HAP-1 (cell line): ENCODE measurements around the gene PYDC1.
"Not testable (repeated sequence)": the region's sequence is repeated elsewhere in the genome, so short reads cannot be mapped to it uniquely, and the experiment has no call there.

Experiments
- DNase-seq, 2 experiments: peaks; one replicate each; pipeline ENCODE4 v3.0.0-alpha.2; 2016 to 2020; ENCODE audit warnings: low spot score in 2 of 2
- H3K27me3 ChIP-seq: fragments of 250-450 bp; sonication (Bioruptor Pico); 2 replicates; pipeline ENCODE4 v1.5.1; 2020; ENCODE audit warnings: low read depth, mild to moderate bottlenecking, moderate library complexity
- H3K36me3 ChIP-seq: fragments of 250-450 bp; sonication (Bioruptor Pico); replicated peaks from 2 replicates; pipeline ENCODE4 v1.5.1; 2020; ENCODE audit warnings: mild to moderate bottlenecking
- H3K4me1 ChIP-seq: fragments of 250-450 bp; sonication (Bioruptor Pico); 2 replicates; pipeline ENCODE4 v1.5.1; 2020; ENCODE audit warnings: mild to moderate bottlenecking
- H3K4me3 ChIP-seq: fragments of 250-450 bp; sonication (Bioruptor Pico); 2 replicates; pipeline ENCODE4 v1.5.1; 2020; ENCODE audit warnings: mild to moderate bottlenecking, moderate library complexity
- H3K9me3 ChIP-seq: fragments of 250-450 bp; sonication (Bioruptor Pico); 2 replicates; pipeline ENCODE4 v1.5.1; 2020; ENCODE audit warnings: mild to moderate bottlenecking, moderate library complexity
- in situ Hi-C: fragments of 300-500 bp; cut with MboI; formaldehyde crosslinking; loops from 3 replicates; pipeline ENCODE4 v1.14.3; 2020; ENCODE audit warnings: low sequenced_read_pairs, inconsistent platforms, mixed read lengths

PYDC1 gene

GRCh38 chr16:31198207-31198882 is 18.6 kb downstream of the PYDC1 start:
- H3K9me3 ChIP-seq, result no peaks in the 10 kb centered on the region
- H3K4me3 ChIP-seq, result no peak overlapping the region
- no peaks in the 10 kb centered on the region; the same call in 1 of the 2 replicates for H3K4me1 ChIP-seq
- peaks cover 53% of the 10 kb centered on the region for H3K36me3 ChIP-seq
- H3K27me3 ChIP-seq, result peaks cover 10% of the 10 kb centered on the region; the same call in 1 of the 2 replicates
- in situ Hi-C loops, result no loop called here
- DNase-seq, result no peak

- H3K36me3 ChIP-seq, result peaks cover 71% of the 10 kb centered on the region
- no peak overlapping the region for H3K4me3 ChIP-seq
- H3K9me3 ChIP-seq, result no peaks in the 10 kb centered on the region
- DNase-seq, result no peak
- no peaks in the 10 kb centered on the region for H3K4me1 ChIP-seq
- H3K27me3 ChIP-seq, result no peaks in the 10 kb centered on the region
- in situ Hi-C loops, result no loop called here
Observed at GRCh38 chr16:31196324-31197088, 20.4 kb downstream of the PYDC1 start.

DNA sequence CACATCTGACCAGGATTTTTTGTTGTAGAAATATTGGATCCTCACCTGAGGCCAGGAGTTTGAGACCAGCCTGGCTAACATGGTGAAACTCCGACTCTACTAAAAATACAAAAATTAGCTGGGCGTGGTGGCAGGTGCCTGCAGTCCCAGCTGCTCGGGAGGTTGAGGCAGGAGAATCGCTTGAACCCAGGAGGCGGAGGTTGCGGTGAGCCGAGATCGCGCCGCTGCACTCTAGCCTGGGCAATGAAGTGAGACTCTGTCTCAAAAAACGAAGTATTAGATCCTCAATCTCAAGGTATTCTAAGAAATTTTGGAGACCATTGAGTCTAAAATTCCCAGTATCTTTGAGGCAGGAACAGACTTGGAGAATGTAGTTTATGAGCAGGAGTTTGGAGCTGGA is 21.1 kb downstream of the PYDC1 start:
- H3K36me3 ChIP-seq, result peaks cover 78% of the 10 kb centered on the region
- in situ Hi-C loops, DNase-seq, H3K4me3 ChIP-seq, H3K9me3 ChIP-seq, H3K27me3 ChIP-seq, H3K4me1 ChIP-seq: not testable (repeated sequence)

DNA sequence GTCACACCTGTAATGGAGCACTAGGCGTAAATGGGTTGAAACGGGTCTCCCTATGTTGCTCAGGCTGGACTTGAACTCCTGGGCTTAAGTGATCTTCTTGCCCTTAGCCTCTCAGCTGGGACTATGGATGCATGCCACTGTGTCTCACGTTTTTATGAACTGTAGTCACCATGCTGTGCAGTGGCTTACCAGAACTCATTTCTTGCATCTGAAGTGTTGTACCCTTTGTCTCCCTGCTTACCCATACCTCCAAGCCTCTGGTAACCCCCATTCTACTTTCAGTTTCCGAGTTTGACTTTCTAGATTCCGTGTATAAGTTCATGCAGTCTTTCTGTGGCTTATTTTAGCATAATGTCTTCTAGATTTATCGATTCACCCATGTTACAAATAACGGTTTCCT is 22.0 kb downstream of the PYDC1 start:
- H3K9me3 ChIP-seq, result no peaks in the 10 kb centered on the region
- no peaks in the 10 kb centered on the region for H3K4me1 ChIP-seq
- in situ Hi-C loops, result no loop called here
- H3K36me3 ChIP-seq, result peaks cover 86% of the 10 kb centered on the region
- no peak overlapping the region for H3K4me3 ChIP-seq
- no peak for DNase-seq
- no peaks in the 10 kb centered on the region for H3K27me3 ChIP-seq

DNA sequence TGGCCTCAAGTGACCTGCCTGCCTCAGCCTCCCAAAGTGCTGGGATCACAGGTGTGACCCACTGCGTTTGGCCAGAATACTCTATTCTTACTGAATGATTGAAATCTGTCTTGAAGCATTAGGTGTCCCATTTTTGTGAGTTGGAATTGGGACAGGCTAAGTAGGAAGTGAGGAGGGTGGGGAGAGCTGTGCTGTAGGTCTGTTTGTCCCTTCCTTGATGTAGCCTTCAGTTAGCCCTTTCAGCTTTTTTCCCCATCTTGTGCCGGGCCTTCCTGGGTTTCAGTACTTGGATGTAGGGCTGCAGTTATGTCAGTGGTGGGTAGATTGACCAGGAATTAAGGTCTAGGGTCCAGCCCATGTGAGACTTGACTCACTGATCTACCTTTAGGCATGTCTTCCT is 23.1 kb downstream of the PYDC1 start:
- Histone ChIP-seq H3K36me3 (peaks cover 86% of the 10 kb centered on the region), H3K27me3 (no peaks in the 10 kb centered on the region), H3K9me3 (no peaks in the 10 kb centered on the region), H3K4me3 (no peak overlapping the region), H3K4me1 (no peaks in the 10 kb centered on the region)
- no peak for DNase-seq
- in situ Hi-C loops, result no loop called here

GRCh38 chr16:31192856-31193642 is 23.9 kb downstream of the PYDC1 start:
- Histone ChIP-seq H3K36me3 (peaks cover 91% of the 10 kb centered on the region), H3K27me3 (no peaks in the 10 kb centered on the region), H3K4me1 (no peaks in the 10 kb centered on the region), H3K9me3 (no peaks in the 10 kb centered on the region), H3K4me3 (no peak overlapping the region)
- in situ Hi-C loops, result no loop called here
- no peak for DNase-seq

DNA sequence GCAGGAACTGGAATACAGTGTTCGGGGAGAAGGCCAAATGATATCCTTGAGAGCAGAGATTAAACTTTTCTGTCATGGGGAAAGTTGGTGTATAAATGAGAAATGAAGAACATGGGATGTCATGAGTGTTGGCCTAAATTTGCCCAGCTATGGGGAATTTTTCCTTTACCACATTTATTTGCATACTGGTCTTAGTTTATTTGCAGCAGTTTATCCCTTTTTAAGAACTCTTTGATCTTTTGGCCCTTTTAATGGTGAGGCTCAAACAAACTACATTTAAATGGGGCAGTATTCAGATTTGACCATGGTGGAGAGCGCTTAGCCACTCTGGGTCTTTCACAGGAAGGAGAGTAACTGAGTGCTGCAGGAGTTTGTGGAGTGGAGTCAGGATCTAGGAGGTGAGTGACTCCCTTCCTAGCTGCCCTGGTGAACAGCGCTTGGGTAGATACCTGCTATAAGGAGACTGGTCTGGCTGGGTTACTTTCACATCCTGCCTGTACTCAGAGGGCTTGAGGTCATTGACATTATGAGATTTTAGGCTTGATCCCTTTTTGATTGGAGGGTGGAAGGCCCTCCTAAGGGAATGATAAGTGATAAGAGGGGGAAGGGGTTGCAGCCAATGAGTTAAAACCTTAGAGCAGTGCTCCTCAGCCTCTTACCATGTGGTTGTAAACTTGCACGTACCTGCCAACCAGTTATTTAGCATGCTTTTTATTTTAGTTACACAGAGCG is 25.1 kb downstream of the PYDC1 start:
- no peaks in the 10 kb centered on the region for H3K4me1 ChIP-seq
- in situ Hi-C loops, result no loop called here
- H3K4me3 ChIP-seq, result no peak overlapping the region
- peaks cover 99% of the 10 kb centered on the region for H3K36me3 ChIP-seq
- no peak for DNase-seq
- H3K9me3 ChIP-seq, result no peaks in the 10 kb centered on the region
- H3K27me3 ChIP-seq, result no peaks in the 10 kb centered on the region

GRCh38 chr16:31190818-31191444 is 26.0 kb downstream of the PYDC1 start:
- Histone ChIP-seq H3K4me3 (no peak overlapping the region), H3K9me3 (no peaks in the 10 kb centered on the region), H3K4me1 (no peaks in the 10 kb centered on the region), H3K27me3 (no peaks in the 10 kb centered on the region), H3K36me3 (peaks cover 100% of the 10 kb centered on the region)
- in situ Hi-C loops, result no loop called here
- DNase-seq, result no peak

GRCh38 chr16:31190061-31190460 is 26.9 kb downstream of the PYDC1 start:
- no peaks in the 10 kb centered on the region for H3K4me1 ChIP-seq
- no peak for DNase-seq
- peaks cover 100% of the 10 kb centered on the region for H3K36me3 ChIP-seq
- H3K9me3 ChIP-seq, result no peaks in the 10 kb centered on the region
- H3K27me3 ChIP-seq, result no peaks in the 10 kb centered on the region
- no peak overlapping the region for H3K4me3 ChIP-seq
- in situ Hi-C loops, result no loop called here

DNA sequence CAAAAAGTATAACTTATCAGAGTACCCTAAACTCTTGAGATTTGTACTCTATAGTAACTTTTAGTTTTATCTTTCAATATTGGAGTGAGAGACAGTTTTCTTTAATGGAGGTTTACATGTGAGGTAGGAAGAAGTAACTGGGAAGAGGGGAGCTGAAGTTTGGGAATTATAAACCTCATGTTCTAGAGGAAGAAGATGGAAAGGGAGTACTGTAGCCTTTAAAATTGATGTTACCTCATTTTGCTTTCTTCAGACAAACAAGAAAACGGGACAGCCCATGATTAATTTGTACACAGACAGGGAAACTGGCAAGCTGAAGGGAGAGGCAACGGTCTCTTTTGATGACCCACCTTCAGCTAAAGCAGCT is 27.5 kb downstream of the PYDC1 start:
- no peak overlapping the region for H3K4me3 ChIP-seq
- H3K9me3 ChIP-seq, result no peaks in the 10 kb centered on the region
- in situ Hi-C loops, result no loop called here
- DNase-seq, result peak in 1 of 2 experiments; percentile 1
- peaks cover 99% of the 10 kb centered on the region for H3K36me3 ChIP-seq
- no peaks in the 10 kb centered on the region for H3K4me1 ChIP-seq
- H3K27me3 ChIP-seq, result no peaks in the 10 kb centered on the region

DNA sequence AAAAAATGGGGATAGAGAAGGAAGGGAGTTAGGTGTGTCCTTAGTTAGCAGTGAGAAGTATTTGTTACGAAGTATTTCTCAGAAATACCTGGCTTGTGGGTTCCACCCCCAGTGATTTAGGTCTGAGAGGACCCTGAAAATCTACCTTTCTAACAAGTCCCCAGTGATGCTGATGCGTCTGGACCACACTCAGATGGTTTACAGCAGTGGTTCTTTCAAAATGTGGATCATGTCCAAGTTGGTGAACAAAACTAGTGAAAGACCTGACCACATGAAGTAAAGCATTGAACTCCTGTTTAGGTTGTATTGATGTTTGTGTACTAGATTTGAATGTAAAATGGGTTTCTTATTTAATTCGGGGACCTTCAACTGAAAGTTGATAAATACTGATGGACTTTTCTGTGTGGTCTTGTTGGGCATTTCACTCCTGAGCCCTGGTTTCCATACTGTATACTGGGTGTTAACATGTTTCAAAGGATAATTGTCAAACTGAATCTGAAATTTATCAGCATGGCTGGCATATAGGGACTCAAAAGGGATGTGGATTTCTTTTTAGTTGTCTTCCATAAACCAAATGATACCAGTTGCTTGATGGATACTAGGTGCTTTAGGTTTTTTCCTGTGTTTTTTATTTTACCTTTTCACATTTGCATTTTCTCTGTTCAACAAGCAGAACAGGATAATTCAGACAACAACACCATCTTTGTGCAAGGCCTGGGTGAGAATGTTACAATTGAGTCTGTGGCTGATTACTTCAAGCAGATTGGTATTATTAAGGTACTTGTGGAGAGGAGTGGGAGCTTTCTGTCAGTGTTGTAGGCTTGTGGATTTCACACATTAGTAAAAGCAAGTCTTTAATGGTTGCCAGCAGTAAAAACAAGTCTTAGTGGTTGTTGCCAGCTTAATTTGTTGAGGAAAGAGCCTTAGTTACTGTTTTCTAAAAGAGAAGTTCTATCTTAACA is 28.2 kb downstream of the PYDC1 start:
- no peaks in the 10 kb centered on the region for H3K27me3 ChIP-seq
- H3K4me3 ChIP-seq, result no peak overlapping the region
- in situ Hi-C loops, result no loop called here
- peaks cover 99% of the 10 kb centered on the region for H3K36me3 ChIP-seq
- peak in 1 of 2 experiments; percentile 2 for DNase-seq
- no peaks in the 10 kb centered on the region for H3K9me3 ChIP-seq
- no peaks in the 10 kb centered on the region for H3K4me1 ChIP-seq

DNA sequence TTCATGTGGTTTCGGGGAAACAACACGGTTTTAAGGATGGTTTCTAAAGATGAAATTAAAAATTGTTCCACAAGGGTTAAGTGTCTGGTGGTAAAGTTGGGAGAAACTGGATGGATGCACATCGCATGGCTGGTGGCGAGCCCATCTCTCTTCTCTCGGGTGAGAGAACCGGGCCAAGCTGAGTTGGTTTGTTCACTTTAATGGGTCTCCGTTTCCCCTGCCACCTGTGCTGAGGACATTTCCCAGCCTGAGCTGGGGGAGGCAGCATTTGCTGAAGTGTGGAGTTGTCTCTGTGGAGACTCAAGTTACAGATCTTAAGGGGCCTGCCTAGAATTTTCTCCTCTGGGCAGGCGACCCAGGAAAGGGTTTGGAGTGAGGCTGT is 29.1 kb downstream of the PYDC1 start:
- H3K27me3 ChIP-seq, result no peaks in the 10 kb centered on the region
- peak in 1 of 2 experiments; percentile 2 for DNase-seq
- H3K36me3 ChIP-seq, result peaks cover 99% of the 10 kb centered on the region
- in situ Hi-C loops, result no loop called here
- no peak overlapping the region for H3K4me3 ChIP-seq
- no peaks in the 10 kb centered on the region for H3K9me3 ChIP-seq
- no peaks in the 10 kb centered on the region for H3K4me1 ChIP-seq
